Gastroesophageal sphincter (tissue), 4 donors: ENCODE data around the gene ADORA1. TPM values are rescaled to one million over a fixed set of nuclear protein-coding genes. Genes with fewer than 3 reads are reported as not detected.

Experiments used
- ATAC-seq: fragments of 150-250 bp; one replicate; pipeline ENCODE4 v1.9.1; 2016; ENCODE audit warnings: mild to moderate bottlenecking, moderate library complexity
- H3K27ac ChIP-seq, 4 donors: fragments of 200-600 bp; sonication (generic) in 3 of 4; 1 replicate in 3 of 4; 2 replicates in 1 of 4; pipeline ENCODE4 v1.5.1; 2016 to 2019
- H3K27me3 ChIP-seq: fragments of 200-600 bp; sonication (generic); one replicate; pipeline ENCODE4 v1.5.1; 2019
- H3K36me3 ChIP-seq, 2 donors: fragments of 200-600 bp; sonication (generic); one replicate each; pipeline ENCODE4 v1.5.1; 2019; ENCODE audit warnings: control low read depth in 1 of 2
- H3K4me1 ChIP-seq, 3 donors: fragments of 200-600 bp; sonication (generic); 1 replicate in 2 of 3; 2 replicates in 1 of 3; pipeline ENCODE4 v1.5.1; 2016 to 2019; ENCODE audit warnings: control low read depth in 2 of 3
- H3K4me3 ChIP-seq, 2 donors: fragments of 200-600 bp; sonication (generic); one replicate each; pipeline ENCODE4 v1.5.1; 2019; ENCODE audit warnings: mild to moderate bottlenecking in 1 of 2, moderate library complexity in 1 of 2
- H3K9me3 ChIP-seq, 3 donors: fragments of 200-600 bp; sonication (generic); one replicate each; pipeline ENCODE4 v1.5.1; 2017 to 2019; ENCODE audit warnings: control low read depth in 2 of 3
- CTCF ChIP-seq, 4 experiments: fragments of 200-600 bp in 2 of 4; fragments of 450-650 bp in 2 of 4; sonication (generic) in 1 of 4; IDR thresholded peaks; one replicate each; pipeline ENCODE4 v1.5.1; 2017 to 2019; ENCODE audit warnings: antibody characterized with exemption in 4 of 4, mild to moderate bottlenecking in 2 of 4, moderate library complexity in 2 of 4
- EP300 ChIP-seq: sonication (generic); formaldehyde crosslinking; IDR thresholded peaks from one replicate; pipeline ENCODE4 v1.6.1; 2017; ENCODE audit warnings: antibody characterized with exemption, mild to moderate bottlenecking
- POLR2A ChIP-seq, 2 donors: fragments of 450-650 bp; IDR thresholded peaks; one replicate each; pipeline ENCODE4 v1.6.1; 2017; ENCODE audit warnings: antibody characterized with exemption in 2 of 2, mild to moderate bottlenecking in 2 of 2, moderate library complexity in 1 of 2
- POLR2AphosphoS5 ChIP-seq: sonication (generic); formaldehyde crosslinking; IDR thresholded peaks from one replicate; pipeline ENCODE4 v1.6.1; 2017; ENCODE audit warnings: antibody characterized with exemption
- WGBS, 2 donors: methylation state at CpG; one replicate each; pipeline ENCODE4 v1.1.5; 2018; ENCODE audit warnings: low coverage in 1 of 2; 5-methylcytosine and 5-hydroxymethylcytosine counted together
- total RNA-seq, 4 donors: library from RNA; depleted of rRNA; stranded (reverse); fragments of >200 nt; gene quantifications; one replicate each; pipeline ENCODE4 v1.1.0, GENCODE V29; 2016

Gene ADORA1
- total RNA-seq, 4 donors from 2014 or later: 0.16 to 2.7 (median 0.33) TPM

- Histone ChIP-seq H3K27me3 (peaks cover 3% of the 10 kb centered on the region), H3K27ac (no peak overlapping the region), H3K36me3 (no peaks in the 10 kb centered on the region), H3K4me1 (no peaks in the 10 kb centered on the region), H3K4me3 (no peak overlapping the region), H3K9me3 (no peaks in the 10 kb centered on the region)
- TF ChIP-seq POLR2A (IDR thresholded peaks at IDR 0.05): no peak
- no peak for TF ChIP-seq POLR2AphosphoS5
- TF ChIP-seq EP300: no peak
- TF ChIP-seq CTCF (IDR thresholded peaks at IDR 0.05): no peak
- WGBS, 2 donors: 77 to 100% methylated on average over 1 to 3 of the region's 9 CpGs
- ATAC-seq: no peak
These were observed 23.2 kb downstream of the ADORA1 start for GRCh38 chr1:203150511-203151297.

- no peak overlapping the region for H3K4me3 ChIP-seq
- no peaks in the 10 kb centered on the region for H3K36me3 ChIP-seq
- peaks cover 3% of the 10 kb centered on the region for H3K27me3 ChIP-seq
- H3K4me1 ChIP-seq: no peaks in the 10 kb centered on the region
- TF ChIP-seq CTCF (IDR thresholded peaks at IDR 0.05) (no peak), EP300 (no peak)
- WGBS, 2 donors: 55 to 76% methylated on average over 2 to 7 of the region's 9 CpGs
- H3K27ac ChIP-seq: no peak overlapping the region
- no peaks in the 10 kb centered on the region for H3K9me3 ChIP-seq
- no peak for ATAC-seq
These were observed 24.0 kb downstream of the ADORA1 start for GRCh38 chr1:203151362-203152157.

GRCh38 chr1:203152158-203153034, 24.9 kb downstream of the ADORA1 start:
- H3K27me3 ChIP-seq: peaks cover 4% of the 10 kb centered on the region
- TF ChIP-seq EP300 (no peak), POLR2AphosphoS5 (no peak)
- H3K36me3 ChIP-seq: no peaks in the 10 kb centered on the region
- H3K4me3 ChIP-seq: no peak overlapping the region
- H3K9me3 ChIP-seq: no peaks in the 10 kb centered on the region
- H3K27ac ChIP-seq: no peak overlapping the region
- WGBS, 2 donors: 77 to 87% methylated on average over 3 of the region's 10 CpGs
- H3K4me1 ChIP-seq: no peaks in the 10 kb centered on the region
- ATAC-seq: no peak

- no peak for ATAC-seq
- Histone ChIP-seq H3K9me3 (peaks cover 0 to 3% (median 0%) of the 10 kb centered on the region in 3 donors), H3K36me3 (no peaks in the 10 kb centered on the region), H3K27ac (no peak overlapping the region), H3K4me1 (no peaks in the 10 kb centered on the region), H3K27me3 (peaks cover 8% of the 10 kb centered on the region), H3K4me3 (no peak overlapping the region)
- TF ChIP-seq EP300: no peak
- TF ChIP-seq POLR2A (IDR thresholded peaks at IDR 0.05): no peak
- TF ChIP-seq CTCF (IDR thresholded peaks at IDR 0.05): no peak
- TF ChIP-seq POLR2AphosphoS5: no peak
- WGBS, 2 donors: 71 to 97% methylated on average over 1 to 5 of the region's 9 CpGs
These were observed 25.8 kb downstream of the ADORA1 start for GRCh38 chr1:203153051-203153988.
